Uterus (tissue), 4 donors: ENCODE data around the gene ASB2. TPM values are rescaled to one million over a fixed set of nuclear protein-coding genes. Genes with fewer than 3 reads are reported as not detected.

Experiments used
- DNase-seq, 2 donors: peaks; one replicate each; pipeline ENCODE4 v3.0.0-alpha.2; 2019 to 2020
- H3K27ac ChIP-seq, 2 donors: fragments of 200-600 bp; sonication (generic); 1 replicate in 1 of 2; 2 replicates in 1 of 2; pipeline ENCODE4 v1.5.1; 2016 to 2018
- H3K27me3 ChIP-seq, 2 donors: fragments of 200-600 bp; sonication (generic); one replicate each; pipeline ENCODE4 v1.5.1; 2018 to 2019; ENCODE audit warnings: control low read depth in 1 of 2
- H3K36me3 ChIP-seq, 2 donors: fragments of 200-600 bp; sonication (generic); one replicate each; pipeline ENCODE4 v1.5.1; 2019; ENCODE audit warnings: control low read depth in 1 of 2
- H3K4me1 ChIP-seq, 2 donors: fragments of 200-600 bp; sonication (generic); one replicate each; pipeline ENCODE4 v1.5.1; 2018 to 2019; ENCODE audit warnings: control low read depth in 1 of 2
- H3K4me3 ChIP-seq, 2 donors: fragments of 200-600 bp; sonication (generic); 1 replicate in 1 of 2; 2 replicates in 1 of 2; pipeline ENCODE4 v1.5.1; 2018 to 2019; ENCODE audit warnings: mild to moderate bottlenecking in 1 of 2
- H3K9me3 ChIP-seq, 2 donors: fragments of 200-600 bp; sonication (generic); one replicate each; pipeline ENCODE4 v1.5.1; 2019; ENCODE audit warnings: control low read depth in 1 of 2
- CTCF ChIP-seq, 4 experiments: fragments of 200-600 bp in 2 of 4; fragments of 450-650 bp in 2 of 4; sonication (generic) in 2 of 4; IDR thresholded peaks; one replicate each; pipeline ENCODE4 v1.5.1; 2016 to 2019; ENCODE audit warnings: antibody characterized with exemption in 4 of 4, mild to moderate bottlenecking in 2 of 4, moderate library complexity in 1 of 4
- POLR2A ChIP-seq, 2 donors: fragments of 450-650 bp; IDR thresholded peaks; one replicate each; pipeline ENCODE4 v1.6.1; 2016; ENCODE audit warnings: antibody characterized with exemption in 2 of 2, mild to moderate bottlenecking in 1 of 2, moderate library complexity in 1 of 2
- intact Hi-C: fragments of 100-400 bp; cut with DNase I; formaldehyde crosslinking; loops from one replicate; pipeline ENCODE4 v1.15.1; 2023; ENCODE audit warnings: low total_unique reads
- total RNA-seq, 4 donors: library from RNA; depleted of rRNA in 3 of 4; stranded (reverse); fragments of >200 nt in 3 of 4; gene quantifications; one replicate each; pipeline versions ENCODE4 v1.1.0 to v1.2.4, GENCODE V29; 2014 to 2023
- donor health status: DM: yes; HTN: yes; CAD: no.

Gene ASB2
- total RNA-seq, 4 donors from 2014 or later, result 11.8 to 84.1 (median 21.0) TPM

GRCh38 chr14:94009767-94010166, 33.4 kb upstream of the ASB2 start:
- no peak for DNase-seq
- intact Hi-C loops, result no loop called here
- no peak overlapping the region for H3K4me3 ChIP-seq
- H3K36me3 ChIP-seq, result no peaks in the 10 kb centered on the region
- no peak for TF ChIP-seq CTCF (IDR thresholded peaks at IDR 0.05)
- TF ChIP-seq POLR2A (IDR thresholded peaks at IDR 0.05), result no peak
- no peaks in the 10 kb centered on the region for H3K4me1 ChIP-seq
- no peaks in the 10 kb centered on the region for H3K27me3 ChIP-seq
- no peak overlapping the region for H3K27ac ChIP-seq
- H3K9me3 ChIP-seq, result no peaks in the 10 kb centered on the region

GRCh38 chr14:94008234-94008633, 31.9 kb upstream of the ASB2 start:
- no peak for TF ChIP-seq POLR2A (IDR thresholded peaks at IDR 0.05)
- no peak for TF ChIP-seq CTCF (IDR thresholded peaks at IDR 0.05)
- intact Hi-C loops, result no loop called here
- Histone ChIP-seq H3K4me3 (no peak overlapping the region), H3K36me3 (no peaks in the 10 kb centered on the region), H3K27ac (no peak overlapping the region), H3K9me3 (no peaks in the 10 kb centered on the region), H3K27me3 (no peaks in the 10 kb centered on the region), H3K4me1 (no peaks in the 10 kb centered on the region)
- no peak for DNase-seq

- Histone ChIP-seq H3K4me3 (no peak overlapping the region), H3K36me3 (no peaks in the 10 kb centered on the region), H3K9me3 (no peaks in the 10 kb centered on the region), H3K4me1 (no peaks in the 10 kb centered on the region), H3K27me3 (no peaks in the 10 kb centered on the region), H3K27ac (no peak overlapping the region)
- no peak for TF ChIP-seq POLR2A (IDR thresholded peaks at IDR 0.05)
- TF ChIP-seq CTCF (IDR thresholded peaks at IDR 0.05), result peak in 1 of 4 experiments; percentile 13
- intact Hi-C loops, result no loop called here
- DNase-seq, result no peak
These were observed 29.1 kb upstream of the ASB2 start for GRCh38 chr14:94005324-94006073.

- no peaks in the 10 kb centered on the region for H3K4me1 ChIP-seq
- H3K27ac ChIP-seq, result no peak overlapping the region
- intact Hi-C loops, result no loop called here
- no peaks in the 10 kb centered on the region for H3K27me3 ChIP-seq
- TF ChIP-seq POLR2A (IDR thresholded peaks at IDR 0.05) (no peak), CTCF (IDR thresholded peaks at IDR 0.05) (no peak)
- H3K4me3 ChIP-seq, result no peak overlapping the region
- H3K9me3 ChIP-seq, result no peaks in the 10 kb centered on the region
- no peak for DNase-seq
- H3K36me3 ChIP-seq, result no peaks in the 10 kb centered on the region
These were observed 27.6 kb upstream of the ASB2 start for GRCh38 chr14:94004015-94004414.

GRCh38 chr14:94003397-94003796, 27.0 kb upstream of the ASB2 start:
- Histone ChIP-seq H3K4me3 (no peak overlapping the region), H3K4me1 (no peaks in the 10 kb centered on the region), H3K27ac (no peak overlapping the region), H3K36me3 (no peaks in the 10 kb centered on the region), H3K9me3 (no peaks in the 10 kb centered on the region), H3K27me3 (no peaks in the 10 kb centered on the region)
- intact Hi-C loops, result no loop called here
- no peak for TF ChIP-seq POLR2A (IDR thresholded peaks at IDR 0.05)
- TF ChIP-seq CTCF (IDR thresholded peaks at IDR 0.05), result no peak
- no peak for DNase-seq
